ENCODE measurements around the gene UBASH3A. TPM values are rescaled to one million over a fixed set of nuclear protein-coding genes. Genes with fewer than 3 reads are reported as not detected.

Gene UBASH3A
- total RNA-seq, 1 donor from 2014 or later: not detected

- Histone ChIP-seq H3K4me3 (no peak overlapping the region), H3K27me3 (ENCODE audit: low read depth) (peaks cover 27% of the 10 kb centered on the region), H3K36me3 (no peaks in the 10 kb centered on the region), H3K27ac (replicated peaks) (no peak overlapping the region), H3K9me3 (replicated peaks) (no peaks in the 10 kb centered on the region), H3K4me1 (no peaks in the 10 kb centered on the region)
- no peak for DNase-seq
- intact Hi-C loops (cut with micrococcal nuclease): no loop called here
- no peak for TF ChIP-seq CTCF (IDR thresholded peaks at IDR 0.05; ENCODE audit: borderline replicate concordance)
These were observed 86.3 kb downstream of the UBASH3A start for GRCh38 chr21:42489991-42490390.

GRCh38 chr21:42490720-42491119 lies 87.0 kb downstream of the UBASH3A start:
- Histone ChIP-seq H3K36me3 (no peaks in the 10 kb centered on the region), H3K4me1 (peaks cover 5% of the 10 kb centered on the region), H3K9me3 (replicated peaks) (no peaks in the 10 kb centered on the region), H3K4me3 (no peak overlapping the region), H3K27ac (replicated peaks) (no peak overlapping the region), H3K27me3 (ENCODE audit: low read depth) (peaks cover 25% of the 10 kb centered on the region)
- TF ChIP-seq CTCF (IDR thresholded peaks at IDR 0.05; ENCODE audit: borderline replicate concordance): no peak
- intact Hi-C loops (cut with micrococcal nuclease): no loop called here
- DNase-seq: no peak

- H3K4me1 ChIP-seq: peaks cover 7% of the 10 kb centered on the region
- no peaks in the 10 kb centered on the region for H3K36me3 ChIP-seq
- H3K27ac ChIP-seq (replicated peaks): no peak overlapping the region
- TF ChIP-seq CTCF (IDR thresholded peaks at IDR 0.05; ENCODE audit: borderline replicate concordance): no peak
- peaks cover 21% of the 10 kb centered on the region for H3K27me3 ChIP-seq (ENCODE audit: low read depth)
- no peak for DNase-seq
- no peak overlapping the region for H3K4me3 ChIP-seq
- no peaks in the 10 kb centered on the region for H3K9me3 ChIP-seq (replicated peaks)
- intact Hi-C loops (cut with micrococcal nuclease): no loop called here
These were observed 87.6 kb downstream of the UBASH3A start for GRCh38 chr21:42491328-42491727.

DNA sequence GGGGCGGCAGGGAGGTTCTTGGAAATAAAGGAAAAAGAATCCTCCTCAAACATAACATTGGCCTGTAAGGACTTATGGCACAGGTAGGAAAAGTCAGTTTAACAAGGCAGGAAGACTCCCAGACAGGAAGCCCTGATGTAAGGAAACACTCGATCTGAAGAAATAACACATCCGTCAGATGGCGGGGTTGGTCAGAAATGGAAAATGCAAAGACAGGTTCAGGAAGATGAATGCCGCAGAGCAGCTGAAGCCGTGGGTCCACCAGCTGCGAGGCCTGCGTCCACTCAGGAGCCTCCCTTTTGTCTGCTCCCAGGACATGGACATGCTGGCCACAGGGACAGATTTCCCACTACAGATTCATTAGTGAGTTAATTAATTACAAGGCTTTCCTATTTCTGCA lies 88.5 kb downstream of the UBASH3A start:
- Histone ChIP-seq H3K4me3 (no peak overlapping the region), H3K36me3 (no peaks in the 10 kb centered on the region), H3K4me1 (peaks cover 15% of the 10 kb centered on the region), H3K27me3 (ENCODE audit: low read depth) (peaks cover 12% of the 10 kb centered on the region), H3K9me3 (replicated peaks) (no peaks in the 10 kb centered on the region), H3K27ac (replicated peaks) (no peak overlapping the region)
- no peak for DNase-seq
- TF ChIP-seq CTCF (IDR thresholded peaks at IDR 0.05; ENCODE audit: borderline replicate concordance): no peak
- intact Hi-C loops (cut with micrococcal nuclease): no loop called here

GRCh38 chr21:42493109-42494060 lies 89.7 kb downstream of the UBASH3A start:
- no peak for TF ChIP-seq CTCF (IDR thresholded peaks at IDR 0.05; ENCODE audit: borderline replicate concordance)
- Histone ChIP-seq H3K27me3 (ENCODE audit: low read depth) (peaks cover 5% of the 10 kb centered on the region), H3K9me3 (replicated peaks) (no peaks in the 10 kb centered on the region), H3K27ac (replicated peaks) (no peak overlapping the region), H3K36me3 (no peaks in the 10 kb centered on the region), H3K4me1 (peaks cover 15% of the 10 kb centered on the region), H3K4me3 (no peak overlapping the region)
- intact Hi-C loops (cut with micrococcal nuclease): no loop called here
- DNase-seq: no peak

Measured in left ventricle myocardium inferior (tissue), 1 donor.